Tibial nerve (tissue), 3 donors: ENCODE data around the gene NABP2.

Experiments used
- CTCF ChIP-seq, 5 experiments: fragments of 200-600 bp in 3 of 5; fragments of 450-650 bp in 2 of 5; sonication (generic) in 3 of 5; IDR thresholded peaks; one replicate each; pipeline ENCODE4 v1.5.1; 2016 to 2019; ENCODE audit warnings: antibody characterized with exemption in 5 of 5, mild to moderate bottlenecking in 3 of 5, moderate library complexity in 2 of 5
- POLR2A ChIP-seq, 2 donors: fragments of 450-650 bp; IDR thresholded peaks; one replicate each; pipeline ENCODE4 v1.6.1; 2017; ENCODE audit warnings: antibody characterized with exemption in 2 of 2, mild to moderate bottlenecking in 2 of 2, moderate library complexity in 2 of 2

- TF ChIP-seq POLR2A (IDR thresholded peaks at IDR 0.05) (no peak), CTCF (IDR thresholded peaks at IDR 0.05) (no peak)
These were observed 2.8 kb upstream of the NABP2 start for GRCh38 chr12:56221232-56221756.
